Measurements from ENCODE around the gene RIBC1.
"Not testable (repeated sequence)": the region's sequence is repeated elsewhere in the genome, so short reads cannot be mapped to it uniquely, and the experiment has no call there.

RIBC1 gene

DNA sequence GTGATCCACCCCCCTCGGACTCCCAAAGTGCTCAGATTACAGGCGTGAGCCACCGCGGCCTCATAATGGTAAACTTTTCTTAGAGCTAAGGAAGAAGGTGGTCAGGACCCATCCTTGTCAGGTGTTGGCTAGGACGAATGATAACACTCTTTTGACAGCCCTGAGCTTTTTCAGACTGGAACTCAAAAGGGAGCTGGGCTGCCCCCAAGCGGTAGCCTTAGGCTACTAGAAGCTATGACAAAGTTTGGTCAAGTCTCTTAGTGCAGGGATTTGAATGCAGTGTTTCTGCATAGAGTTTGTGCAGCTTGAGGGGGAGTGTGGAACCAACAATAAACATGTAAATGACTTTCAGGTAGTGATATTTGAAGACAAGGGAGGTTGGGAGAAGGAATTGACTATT is 23.3 kb downstream of the RIBC1 start:
- no peak overlapping the region for H3K4me3 Mint-ChIP-seq
- H3K9me3 Mint-ChIP-seq (ENCODE audit: low read depth), result no peaks in the 10 kb centered on the region
- no peak overlapping the region for H3K27ac Mint-ChIP-seq
- H3K27me3 Mint-ChIP-seq, result no peaks in the 10 kb centered on the region
- H3K4me1 Mint-ChIP-seq (ENCODE audit: low read depth), result peaks cover 5% of the 10 kb centered on the region
- no peaks in the 10 kb centered on the region for H3K36me3 Mint-ChIP-seq

DNA sequence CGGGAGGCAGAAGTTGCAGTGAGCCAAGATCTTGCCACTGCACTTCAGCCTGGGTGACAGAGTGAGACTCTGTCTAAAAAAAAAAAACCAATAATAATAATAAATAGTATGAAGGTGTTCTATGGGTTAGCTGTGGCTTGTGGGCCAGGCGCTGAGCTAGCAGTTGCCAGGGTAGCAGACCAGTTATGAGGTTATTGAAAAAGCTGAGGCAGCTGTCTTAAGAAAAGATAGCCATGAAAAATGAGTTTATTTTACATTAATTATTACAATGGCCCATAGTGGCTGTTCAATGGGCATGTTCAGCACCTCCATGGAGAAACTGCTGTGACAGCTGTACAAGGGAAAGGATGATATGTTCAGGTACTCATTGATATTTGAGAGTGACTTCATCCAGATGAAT is 24.8 kb downstream of the RIBC1 start:
- H3K27ac Mint-ChIP-seq, result no peak overlapping the region
- H3K36me3 Mint-ChIP-seq, result no peaks in the 10 kb centered on the region
- H3K9me3 Mint-ChIP-seq (ENCODE audit: low read depth), result no peaks in the 10 kb centered on the region
- H3K4me1 Mint-ChIP-seq (ENCODE audit: low read depth), result no peaks in the 10 kb centered on the region
- no peak overlapping the region for H3K4me3 Mint-ChIP-seq
- H3K27me3 Mint-ChIP-seq, result no peaks in the 10 kb centered on the region

DNA sequence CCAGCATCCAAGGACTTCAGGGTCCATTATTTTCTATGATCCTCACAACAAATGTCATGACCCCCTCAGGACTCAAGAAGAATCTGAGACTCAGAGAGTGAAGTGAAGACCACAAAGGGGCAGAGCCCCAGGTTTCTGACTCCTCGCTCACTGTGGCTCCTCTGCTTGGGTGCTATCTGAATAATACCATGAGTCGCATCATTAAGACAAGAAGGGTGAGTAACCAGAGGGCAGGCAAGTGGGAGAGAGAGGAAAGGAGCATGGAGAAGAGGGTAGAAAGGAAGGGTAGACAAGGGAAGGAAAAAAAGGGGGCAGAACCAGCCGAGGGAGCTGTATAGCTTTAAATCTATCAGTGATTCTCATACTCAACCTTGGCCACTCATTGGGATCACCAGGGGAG is 27.0 kb downstream of the RIBC1 start:
- Mint-ChIP-seq H3K4me3 (no peak overlapping the region), H3K4me1 (ENCODE audit: low read depth) (no peaks in the 10 kb centered on the region), H3K9me3 (ENCODE audit: low read depth) (no peaks in the 10 kb centered on the region), H3K27ac (no peak overlapping the region), H3K27me3 (no peaks in the 10 kb centered on the region), H3K36me3 (no peaks in the 10 kb centered on the region)

DNA sequence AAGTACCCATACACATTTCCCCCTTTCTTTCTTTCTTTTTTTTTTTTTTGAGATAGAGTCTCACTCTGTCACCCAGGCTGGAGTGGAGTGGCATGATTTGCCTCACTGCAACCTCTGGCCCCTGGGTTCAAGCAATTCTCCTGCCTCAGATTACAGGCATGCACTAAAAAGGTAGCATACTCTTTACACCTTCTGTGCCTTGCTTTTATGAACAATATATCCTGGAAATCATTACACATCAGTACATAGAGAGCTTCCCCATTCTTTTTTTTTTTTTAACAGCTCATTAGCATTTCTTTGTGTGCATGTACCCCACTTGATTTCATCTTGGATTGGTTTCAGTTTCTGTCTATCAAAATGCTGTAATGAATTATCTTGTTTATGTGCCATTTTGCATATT is 30.1 kb downstream of the RIBC1 start:
- Mint-ChIP-seq H3K36me3 (no peaks in the 10 kb centered on the region), H3K4me1 (ENCODE audit: low read depth) (no peaks in the 10 kb centered on the region), H3K27ac (no peak overlapping the region), H3K27me3 (peaks cover 5% of the 10 kb centered on the region), H3K4me3 (no peak overlapping the region), H3K9me3 (ENCODE audit: low read depth) (no peaks in the 10 kb centered on the region)

DNA sequence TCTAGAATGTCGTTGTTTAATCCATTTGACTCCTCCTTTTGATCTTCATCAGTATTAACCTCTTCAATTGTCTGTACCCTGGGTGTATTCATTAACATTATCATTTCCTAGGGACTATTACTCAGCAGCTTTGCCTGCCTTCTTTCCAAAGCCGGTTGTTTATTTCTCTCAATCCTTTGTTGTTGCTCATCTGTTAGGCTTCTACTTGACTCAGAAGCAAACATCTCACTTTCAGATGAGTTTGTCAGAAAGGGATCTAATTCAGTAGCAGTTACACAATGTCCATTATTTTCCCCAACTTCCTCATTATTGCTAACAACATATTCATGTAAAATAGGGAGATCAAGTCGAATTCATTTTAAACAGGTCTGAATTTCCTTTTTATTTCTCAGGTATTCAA is 33.6 kb downstream of the RIBC1 start:
- H3K27ac Mint-ChIP-seq, result no peak overlapping the region

DNA sequence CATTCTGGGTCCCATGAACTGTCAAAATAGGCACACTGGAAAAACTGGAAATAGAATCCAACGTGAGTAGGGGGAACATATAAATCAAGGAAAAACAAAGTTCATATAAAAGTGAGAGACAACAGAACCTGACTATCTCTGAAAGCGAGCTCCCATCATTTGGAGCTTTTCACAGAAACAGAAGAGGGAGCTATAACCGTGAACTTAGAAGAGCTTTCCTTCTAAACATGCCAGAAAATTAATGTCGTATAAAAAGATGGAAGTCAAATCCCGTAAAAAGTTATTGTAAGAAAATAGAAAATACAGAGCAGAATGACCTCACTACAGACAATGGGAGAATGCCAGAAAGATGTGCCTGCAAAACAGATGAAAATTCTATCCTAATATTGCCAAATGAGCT is 35.4 kb downstream of the RIBC1 start:
- peaks cover 5% of the 10 kb centered on the region for H3K27me3 Mint-ChIP-seq
- H3K9me3 Mint-ChIP-seq (ENCODE audit: low read depth), result no peaks in the 10 kb centered on the region
- H3K4me1 Mint-ChIP-seq (ENCODE audit: low read depth), result no peaks in the 10 kb centered on the region
- H3K27ac Mint-ChIP-seq, result no peak overlapping the region
- no peaks in the 10 kb centered on the region for H3K36me3 Mint-ChIP-seq
- no peak overlapping the region for H3K4me3 Mint-ChIP-seq

More for the DNA sequence above, 33.6 kb downstream of the RIBC1 start:
- Mint-ChIP-seq H3K4me1 (ENCODE audit: low read depth) (no peaks in the 10 kb centered on the region), H3K36me3 (no peaks in the 10 kb centered on the region), H3K4me3 (no peak overlapping the region), H3K9me3 (ENCODE audit: low read depth) (no peaks in the 10 kb centered on the region), H3K27me3 (peaks cover 5% of the 10 kb centered on the region)

DNA sequence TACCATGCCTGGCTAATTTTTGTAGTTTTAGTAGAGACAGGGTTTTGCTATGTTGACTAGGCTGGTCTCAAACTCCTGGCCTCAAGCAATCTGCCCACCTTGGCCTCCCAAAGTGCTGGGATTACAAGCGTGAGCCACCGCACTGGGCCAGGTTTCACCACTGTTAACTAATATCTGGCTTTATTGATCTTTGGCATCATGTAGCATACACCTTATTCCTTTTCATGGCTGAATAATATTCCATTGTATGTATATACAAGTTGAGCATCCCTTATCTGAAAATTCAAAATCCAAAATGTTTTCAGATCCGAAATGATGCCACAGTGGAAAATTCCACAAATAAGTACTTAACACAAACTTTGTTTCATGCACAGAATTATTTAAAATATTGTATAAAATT is 46.0 kb downstream of the RIBC1 start:
- H3K36me3 Mint-ChIP-seq; H3K4me1 Mint-ChIP-seq (ENCODE audit: low read depth); H3K9me3 Mint-ChIP-seq (ENCODE audit: low read depth); H3K27me3 Mint-ChIP-seq; H3K4me3 Mint-ChIP-seq; H3K27ac Mint-ChIP-seq: not testable (repeated sequence)

DNA sequence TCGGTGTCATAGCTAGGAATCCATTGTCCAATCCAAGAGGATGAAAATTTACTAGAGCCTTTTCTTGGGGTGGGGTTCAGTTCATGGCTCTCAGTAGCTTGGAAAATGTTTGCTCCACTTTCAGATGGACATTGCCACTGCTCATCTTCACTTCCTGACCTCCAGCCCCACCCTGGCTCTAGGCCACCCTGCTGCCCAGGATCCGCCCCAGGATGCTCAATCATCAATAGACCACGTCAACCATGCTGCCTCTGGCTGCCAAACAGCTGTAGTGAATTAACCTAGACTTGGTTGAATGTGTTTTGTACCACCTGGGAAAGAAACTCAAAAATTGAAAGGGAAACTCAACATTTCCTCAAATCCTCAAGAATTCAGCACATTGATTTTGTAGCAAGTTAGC is 48.7 kb downstream of the RIBC1 start:
- H3K27me3 Mint-ChIP-seq, result no peaks in the 10 kb centered on the region
- H3K9me3 Mint-ChIP-seq (ENCODE audit: low read depth), result no peaks in the 10 kb centered on the region
- no peaks in the 10 kb centered on the region for H3K36me3 Mint-ChIP-seq
- H3K27ac Mint-ChIP-seq, result no peak overlapping the region
- H3K4me1 Mint-ChIP-seq (ENCODE audit: low read depth), result no peaks in the 10 kb centered on the region
- no peak overlapping the region for H3K4me3 Mint-ChIP-seq

DNA sequence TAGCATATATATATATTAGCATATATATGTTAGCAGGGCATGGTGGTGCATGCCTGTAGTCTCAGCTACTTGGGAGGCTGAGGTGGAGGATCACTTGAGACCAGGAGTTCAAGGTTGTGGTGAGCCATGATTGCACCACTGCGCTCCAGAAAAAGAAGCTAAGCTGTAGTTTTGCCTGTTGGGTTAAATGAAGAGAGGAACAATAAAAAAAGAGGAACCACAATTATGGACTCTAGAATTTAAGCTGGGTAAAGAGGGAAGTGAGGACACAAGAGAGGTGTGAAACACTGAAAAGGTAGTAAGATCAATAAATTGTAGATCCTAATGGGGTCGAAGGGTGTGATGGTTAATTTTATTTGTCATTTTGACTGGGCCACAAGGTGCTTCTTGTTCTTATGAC is 52.0 kb downstream of the RIBC1 start:
- H3K27me3 Mint-ChIP-seq, result no peaks in the 10 kb centered on the region
- H3K36me3 Mint-ChIP-seq, result no peaks in the 10 kb centered on the region
- no peak overlapping the region for H3K27ac Mint-ChIP-seq
- no peaks in the 10 kb centered on the region for H3K4me1 Mint-ChIP-seq (ENCODE audit: low read depth)
- no peak overlapping the region for H3K4me3 Mint-ChIP-seq
- H3K9me3 Mint-ChIP-seq (ENCODE audit: low read depth), result no peaks in the 10 kb centered on the region

DNA sequence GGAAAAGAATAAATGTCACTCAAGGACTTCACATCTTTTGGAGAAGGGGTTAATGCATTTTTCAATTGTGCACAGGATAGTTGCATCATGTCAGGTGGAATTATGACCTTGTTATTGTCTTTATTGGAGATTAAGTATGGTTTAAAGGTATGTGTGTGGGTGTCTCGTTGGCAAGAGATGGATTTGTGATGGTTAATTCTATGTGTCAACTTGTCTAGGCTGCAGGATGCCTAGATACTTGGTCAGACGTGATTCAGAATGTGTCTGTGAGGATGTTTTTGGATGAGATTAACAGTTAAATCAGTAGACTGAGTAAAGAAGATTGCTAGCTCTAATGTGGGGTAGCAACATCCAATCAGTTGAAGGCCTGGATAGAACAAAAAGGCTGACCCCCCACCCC is 53.7 kb downstream of the RIBC1 start:
- Mint-ChIP-seq H3K27me3 (no peaks in the 10 kb centered on the region), H3K36me3 (no peaks in the 10 kb centered on the region), H3K4me3 (no peak overlapping the region), H3K9me3 (ENCODE audit: low read depth) (no peaks in the 10 kb centered on the region), H3K27ac (no peak overlapping the region), H3K4me1 (ENCODE audit: low read depth) (no peaks in the 10 kb centered on the region)

DNA sequence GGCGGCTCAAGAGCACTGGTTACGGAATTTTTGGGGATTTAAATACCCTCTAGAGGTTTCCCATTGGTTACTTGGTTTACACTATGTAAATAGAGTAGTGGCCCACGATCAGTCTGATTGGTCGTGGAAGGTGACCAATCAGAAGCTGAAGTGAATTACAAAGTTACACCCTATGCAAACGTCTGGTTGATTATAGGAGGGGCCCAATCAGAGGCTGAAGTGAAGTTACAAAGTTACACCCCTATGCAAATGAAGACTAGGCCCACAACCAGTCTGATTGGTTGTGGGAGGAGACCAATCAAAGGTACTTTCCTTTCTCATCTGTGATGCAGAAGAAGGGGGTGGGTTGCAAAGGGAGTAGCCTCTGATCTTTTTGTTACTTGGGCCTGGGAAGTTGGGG is 56.6 kb downstream of the RIBC1 start:
- no peaks in the 10 kb centered on the region for H3K36me3 Mint-ChIP-seq
- no peaks in the 10 kb centered on the region for H3K27me3 Mint-ChIP-seq
- H3K27ac Mint-ChIP-seq, result no peak overlapping the region
- H3K4me1 Mint-ChIP-seq (ENCODE audit: low read depth), result no peaks in the 10 kb centered on the region
- H3K9me3 Mint-ChIP-seq (ENCODE audit: low read depth), result no peaks in the 10 kb centered on the region
- H3K4me3 Mint-ChIP-seq, result no peak overlapping the region
